ENCODE data around the gene RBM44.

DNA sequence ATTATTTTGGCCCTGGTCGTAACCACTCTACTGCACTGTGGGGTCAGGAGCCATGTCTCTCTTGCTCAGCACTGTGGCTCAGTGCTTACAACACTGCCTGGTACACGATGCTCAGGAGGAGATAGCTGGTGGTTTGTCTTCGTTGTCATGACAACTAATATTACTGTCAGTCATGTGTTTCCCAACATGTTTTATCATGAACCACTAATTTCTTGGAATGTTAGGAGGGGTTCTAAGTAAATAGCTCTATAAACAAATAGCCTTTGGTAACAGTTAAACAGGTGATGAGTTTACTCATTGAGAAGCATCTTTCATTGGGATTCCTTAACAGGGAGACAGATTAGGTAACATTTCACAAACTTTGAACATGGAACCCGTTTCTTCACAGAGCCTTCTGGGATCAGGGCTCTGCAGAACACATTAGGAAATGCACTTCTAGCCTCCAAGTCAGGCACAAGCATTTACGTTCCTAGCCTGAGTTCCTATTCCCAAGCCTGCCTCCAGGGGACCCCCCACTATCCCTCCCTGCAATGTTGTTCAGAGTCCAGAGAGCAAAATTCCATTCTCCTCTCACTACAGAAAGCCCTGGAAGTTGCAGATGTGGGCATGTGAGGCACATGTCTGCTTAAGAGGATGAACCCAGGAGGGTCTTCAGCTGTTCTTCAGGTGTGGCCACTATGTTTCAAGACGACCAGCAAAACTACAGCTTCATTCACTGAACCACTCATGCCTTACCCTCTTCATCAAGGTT lies 6.4 kb upstream of the RBM44 start:
- no peak for TF ChIP-seq POLR2AphosphoS5 (IDR thresholded peaks at IDR 0.05; ENCODE audit: low read depth, low read length)
- TF ChIP-seq POLR2A (IDR thresholded peaks at IDR 0.05; ENCODE audit: low read depth, low read length) = no peak

Measured in GM12892 (cell line).